DMS153 treated with DMSO at 0.1 percent for 48 hours (cell line): Measurements from ENCODE around the gene DNAAF5.

ENCODE experiments used
- DNase-seq: peaks from one replicate; lab custom pipeline; 2025; ENCODE audit not compliant: unreplicated experiment; lab: John Stamatoyannopoulos, UW

The DNAAF5 gene

DNA sequence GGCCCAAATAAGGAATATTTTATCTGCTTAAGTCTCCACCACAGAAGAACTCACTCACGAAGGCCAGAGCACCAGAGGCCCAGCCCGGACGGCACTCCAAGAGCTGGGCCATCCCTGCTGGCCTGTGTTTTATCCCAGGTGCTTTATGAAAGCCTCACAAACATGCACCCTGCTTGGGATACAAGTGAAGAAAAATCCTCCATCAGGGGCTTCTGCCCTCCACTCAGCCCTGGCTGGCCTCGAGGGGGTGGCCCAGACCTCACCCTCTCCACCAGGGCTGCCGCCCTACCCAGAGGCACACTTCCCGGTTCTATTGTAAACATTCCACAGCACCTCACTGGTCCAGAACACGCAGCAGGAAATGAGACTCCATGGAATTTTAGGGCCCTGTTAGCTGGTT, 19.8 kb upstream of the DNAAF5 start:
- DNase-seq: no peak

DNA sequence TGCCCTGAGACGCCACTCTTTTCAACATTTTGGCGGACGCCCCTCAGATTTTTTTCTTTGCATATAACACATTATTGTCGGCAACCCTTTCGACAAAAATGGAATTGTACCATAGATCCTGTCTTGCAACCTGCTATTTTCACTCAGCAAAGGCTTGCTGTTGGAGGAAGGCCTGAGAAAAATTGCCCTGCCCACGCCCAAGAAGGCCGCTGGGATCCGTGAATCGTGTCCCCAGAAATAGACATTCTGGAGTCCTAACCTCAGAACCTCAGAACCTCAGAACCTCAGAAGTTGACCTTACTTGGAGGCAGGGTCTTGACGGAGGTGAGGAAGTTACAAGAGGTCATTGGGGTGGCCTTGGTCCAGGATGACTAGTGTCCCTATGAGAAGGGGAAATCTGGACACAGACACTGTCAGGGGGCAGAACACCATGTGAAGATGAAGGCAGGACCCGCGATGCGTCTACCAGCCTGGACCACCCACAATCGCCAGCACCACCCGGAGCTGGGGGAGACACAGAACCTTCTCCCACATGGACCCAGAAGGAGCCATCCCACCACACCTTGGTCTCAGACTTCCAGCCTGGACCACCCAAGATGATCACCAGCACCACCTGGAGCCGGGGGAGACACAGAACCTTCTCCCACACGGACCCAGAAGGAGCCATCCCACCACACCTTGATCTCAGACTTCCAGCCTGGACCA, 19.1 kb upstream of the DNAAF5 start:
- no peak for DNase-seq

DNA sequence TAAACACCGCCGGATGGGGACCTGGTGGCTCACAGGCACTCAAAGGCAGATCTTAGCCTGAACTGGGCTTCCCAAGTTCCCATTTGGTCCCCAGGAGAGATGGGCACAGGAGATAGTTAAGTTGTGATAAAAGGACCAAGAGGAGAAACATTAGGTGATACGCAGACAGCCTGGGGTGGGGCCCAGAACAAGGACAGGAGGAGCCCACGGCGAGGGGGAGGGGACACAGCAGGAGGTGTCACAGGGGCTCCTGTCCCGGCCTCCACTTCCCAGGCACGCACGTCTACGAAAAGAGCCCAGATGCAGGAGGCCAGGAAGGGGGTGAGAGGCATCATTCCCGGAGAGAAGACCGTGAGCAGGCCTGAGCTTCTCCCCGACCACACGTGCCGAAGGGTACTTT, 16.3 kb upstream of the DNAAF5 start:
- no peak for DNase-seq

DNA sequence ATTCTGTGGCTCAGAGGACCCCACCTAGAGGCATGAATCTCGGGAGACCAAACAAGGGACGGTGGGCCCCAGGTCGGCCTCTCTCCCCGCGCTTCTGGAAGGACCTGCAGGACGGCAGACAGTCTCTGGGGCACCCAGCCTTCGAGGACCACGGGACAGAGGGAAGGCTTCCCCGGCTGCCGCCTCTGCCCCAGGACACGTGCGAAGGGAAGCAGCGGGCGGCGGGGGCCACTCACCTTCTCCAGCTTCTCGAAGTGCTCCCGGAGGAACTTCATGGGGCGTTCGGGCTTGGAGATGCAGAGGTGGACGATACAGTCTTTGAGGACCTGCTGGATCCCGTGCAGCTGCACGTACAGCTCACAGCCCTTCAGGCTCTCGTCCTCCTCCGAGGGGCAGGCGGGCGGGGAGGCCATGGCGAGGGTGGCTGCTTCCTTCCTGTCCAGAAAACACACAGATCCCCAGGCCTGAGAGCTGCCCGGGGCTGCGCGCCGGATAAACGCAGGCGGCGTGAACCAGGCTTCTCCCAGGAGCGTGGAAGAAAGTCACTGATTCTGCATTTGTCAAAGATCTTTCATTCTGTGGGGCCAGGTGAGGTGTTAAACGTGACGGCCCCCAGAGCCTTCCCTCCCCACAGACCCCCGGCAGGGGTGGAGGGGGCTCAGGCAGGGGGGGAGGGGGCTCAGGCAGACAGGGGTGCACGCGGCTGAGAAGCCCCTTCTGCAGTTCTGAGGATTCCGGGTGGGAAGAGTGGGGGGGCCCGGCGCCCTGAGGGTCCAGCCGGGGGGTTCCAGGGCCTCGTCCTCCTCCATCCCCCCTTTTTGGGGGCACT, 15.2 kb upstream of the DNAAF5 start:
- no peak for DNase-seq

DNA sequence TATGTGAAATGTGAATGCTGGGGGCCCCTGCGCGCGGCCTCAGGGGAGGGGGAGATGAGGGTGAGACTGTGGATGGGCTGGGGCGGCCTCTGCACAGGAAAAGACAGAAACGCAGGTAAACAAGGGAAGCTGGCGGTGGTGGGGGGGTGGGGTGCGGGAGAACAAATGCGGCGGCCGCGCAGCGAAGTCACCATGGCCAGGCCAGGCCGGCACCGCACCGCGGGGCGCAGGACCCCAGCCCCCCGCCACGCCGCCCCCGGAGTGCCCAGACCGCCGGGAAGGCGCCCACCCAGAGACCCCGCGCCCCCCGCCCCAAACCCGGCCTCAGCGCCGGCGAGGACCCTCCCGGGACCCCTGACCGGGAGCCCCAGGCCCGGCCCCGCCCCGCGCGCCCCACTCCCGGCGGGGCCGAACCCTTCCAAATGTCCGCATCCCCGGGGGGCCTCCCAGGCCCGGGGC, 14.5 kb upstream of the DNAAF5 start:
- DNase-seq: no peak

DNA sequence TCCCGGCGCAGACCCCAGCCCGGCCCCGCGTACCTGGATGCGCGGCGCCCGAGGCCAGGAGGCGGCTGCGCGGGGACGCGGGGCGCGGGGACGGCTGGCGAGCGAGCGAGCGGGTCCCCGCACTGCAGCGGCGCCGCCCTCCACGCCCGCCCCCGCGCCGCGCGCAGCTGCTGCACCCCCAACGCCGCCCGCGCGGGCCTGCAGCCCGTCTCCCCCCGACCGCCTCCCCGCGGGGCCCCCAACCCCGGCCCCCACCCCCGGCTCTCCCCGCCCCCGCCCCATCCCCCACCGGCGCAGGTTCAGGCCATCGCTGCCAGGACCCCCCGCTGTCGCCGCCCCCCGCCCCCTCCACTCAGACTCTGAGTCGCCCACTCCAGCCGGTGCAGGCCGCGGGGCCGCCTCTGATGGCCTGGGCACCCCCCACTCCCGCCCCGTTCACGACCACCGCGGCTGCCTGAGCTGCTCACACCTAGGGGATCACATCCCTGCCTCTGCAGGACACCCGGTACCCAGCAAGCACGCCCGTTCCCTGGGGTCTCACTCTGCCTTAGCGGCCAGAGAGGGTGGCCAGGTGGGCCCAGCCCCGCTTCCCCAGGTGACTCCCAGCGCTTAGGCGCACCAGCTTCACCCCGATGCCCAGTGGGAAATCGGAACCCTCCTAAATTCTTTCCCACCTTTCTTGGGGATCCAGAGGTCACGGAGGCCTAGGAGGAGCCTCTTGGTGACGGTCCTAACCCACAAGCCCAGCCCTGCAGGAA, 13.9 kb upstream of the DNAAF5 start:
- DNase-seq: no peak

DNA sequence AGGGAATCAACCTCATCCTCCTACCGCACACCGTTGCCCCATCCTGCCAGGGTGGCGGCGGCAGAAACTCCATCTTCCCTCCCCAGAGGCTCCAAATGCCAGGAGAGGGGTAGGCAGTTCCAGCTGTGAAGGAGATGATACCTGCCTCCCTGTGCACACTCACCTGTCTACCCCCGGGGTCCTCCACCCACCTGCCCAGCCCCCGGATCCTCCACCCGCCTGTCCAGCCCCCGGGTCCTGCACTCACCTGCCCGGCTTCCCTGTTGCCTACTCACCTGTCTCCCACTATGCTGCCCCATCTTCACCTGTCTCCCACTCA, 13.4 kb upstream of the DNAAF5 start:
- no peak for DNase-seq

DNA sequence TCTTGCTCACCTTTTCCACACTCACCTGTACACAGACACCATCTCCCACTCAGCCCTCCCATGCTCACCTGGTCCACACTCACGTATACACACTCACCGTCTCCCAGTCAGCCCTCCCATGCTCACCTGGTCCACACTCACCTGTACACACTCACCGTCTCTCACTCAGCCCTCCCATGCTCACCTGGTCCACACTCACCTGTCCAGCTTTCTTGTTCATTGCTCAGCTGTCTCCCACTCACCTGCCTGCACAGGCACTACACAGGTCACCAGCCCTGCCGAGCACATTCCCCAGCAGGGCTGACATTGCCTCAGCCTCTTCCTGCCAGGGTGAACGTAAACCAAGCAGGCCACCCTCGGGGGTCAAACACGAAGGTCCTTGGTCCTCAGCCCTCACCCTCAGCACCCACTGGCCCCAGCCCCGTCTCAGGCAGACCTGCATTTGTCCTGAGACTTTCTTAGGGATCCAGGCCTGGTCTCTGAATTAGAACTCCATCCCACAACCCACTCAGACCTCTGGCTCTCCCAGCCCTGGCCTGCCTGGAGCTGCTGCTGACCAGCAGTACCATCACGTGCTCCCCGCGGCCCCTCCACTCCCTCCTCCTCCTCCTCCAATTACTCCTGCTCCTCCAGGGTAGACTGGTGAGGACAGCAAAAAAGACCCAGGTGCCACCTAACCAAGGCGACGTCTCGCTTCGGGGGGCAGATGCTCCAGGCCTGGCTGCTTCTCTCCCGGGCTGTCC, 12.8 kb upstream of the DNAAF5 start:
- DNase-seq: no peak

DNA sequence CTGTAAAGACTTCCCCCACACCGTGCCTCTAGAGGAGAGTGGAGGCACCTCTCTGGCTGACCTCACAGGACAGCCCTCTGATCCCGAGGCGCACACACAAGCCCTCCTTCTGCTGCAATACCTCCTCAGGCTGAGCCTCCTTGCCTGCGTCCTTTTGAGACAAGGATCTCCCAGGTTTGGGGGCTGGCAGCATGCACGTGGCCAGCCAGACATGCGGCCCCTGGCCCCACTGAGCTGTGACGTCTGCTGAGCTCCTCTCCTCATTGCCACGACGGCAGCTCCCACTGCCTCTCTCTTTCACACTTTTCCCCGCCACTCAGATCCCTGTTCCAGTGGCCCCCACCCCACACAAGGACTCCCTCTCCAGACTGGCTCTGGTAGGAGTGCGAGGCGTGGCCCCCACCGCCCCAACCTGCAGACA, 12.2 kb upstream of the DNAAF5 start:
- DNase-seq: no peak

DNA sequence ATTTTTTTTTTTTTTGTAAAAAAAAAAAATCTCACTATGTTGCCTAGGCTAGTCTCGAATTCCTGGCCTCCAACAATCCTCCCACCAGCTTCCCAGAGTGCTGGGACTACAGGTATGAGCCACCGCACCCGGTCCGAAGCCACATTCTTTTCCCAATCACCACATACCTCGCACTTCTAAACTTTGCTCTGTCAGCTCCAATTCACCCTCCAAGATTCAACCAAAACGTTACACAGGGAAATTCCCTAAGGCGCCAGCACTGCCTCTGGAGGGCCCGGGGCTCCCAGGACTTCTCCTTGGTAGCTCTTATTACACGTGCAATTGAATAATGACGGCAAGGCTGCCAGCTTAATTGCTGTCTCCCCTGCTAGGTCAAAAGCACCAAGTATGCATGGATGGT, 10.3 kb upstream of the DNAAF5 start:
- DNase-seq: no peak

DNA sequence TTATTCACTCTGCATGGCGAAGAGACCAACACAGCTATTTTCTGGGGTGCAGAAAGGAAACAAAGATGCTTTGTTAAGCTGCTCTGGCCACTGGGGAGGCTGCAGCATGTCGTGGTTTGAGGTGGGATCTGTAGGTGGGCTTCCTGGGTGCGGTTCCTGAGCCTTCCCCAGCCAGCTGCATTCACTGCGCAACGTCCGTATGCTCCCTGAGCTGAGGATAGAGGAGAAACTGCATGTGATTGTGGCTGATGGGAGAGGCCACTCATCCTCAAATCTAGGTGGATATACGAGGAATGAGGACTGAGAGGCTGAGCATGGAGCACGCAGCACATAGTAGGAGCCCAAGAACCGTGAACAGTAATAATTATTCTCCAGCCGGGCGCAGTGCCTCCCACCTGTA, 9.9 kb upstream of the DNAAF5 start:
- no peak for DNase-seq

DNA sequence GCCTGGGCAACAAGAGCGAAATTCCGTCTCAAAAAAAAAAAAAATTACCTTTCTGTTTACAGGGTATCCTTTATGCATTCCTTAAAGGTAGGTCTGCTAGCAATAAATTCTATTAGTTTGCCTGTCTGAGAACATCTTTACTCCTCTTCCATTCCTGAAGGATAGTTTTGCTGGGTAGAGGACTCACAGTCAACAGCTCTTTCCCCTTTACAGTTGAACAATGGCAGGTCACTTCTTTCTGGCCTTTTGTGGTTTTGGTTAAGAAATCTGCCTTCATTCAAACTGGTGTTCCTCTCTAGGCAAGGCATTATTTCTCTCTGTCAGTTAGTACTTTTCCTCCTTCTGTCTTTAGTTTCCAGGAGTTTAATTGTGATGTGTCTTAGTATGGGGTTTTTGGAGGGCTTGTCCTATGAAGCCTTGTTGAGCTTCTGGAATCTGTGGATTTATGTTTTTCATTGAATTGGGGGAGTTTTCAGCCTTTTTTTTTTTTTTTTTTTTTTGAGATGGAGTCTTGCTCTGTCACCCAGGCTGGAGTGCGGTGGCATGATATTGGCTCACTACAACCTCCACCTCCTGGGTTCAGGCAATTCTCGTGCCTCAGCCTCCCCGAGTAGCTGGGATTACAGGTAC, 4.8 kb upstream of the DNAAF5 start:
- DNase-seq: no peak

DNA sequence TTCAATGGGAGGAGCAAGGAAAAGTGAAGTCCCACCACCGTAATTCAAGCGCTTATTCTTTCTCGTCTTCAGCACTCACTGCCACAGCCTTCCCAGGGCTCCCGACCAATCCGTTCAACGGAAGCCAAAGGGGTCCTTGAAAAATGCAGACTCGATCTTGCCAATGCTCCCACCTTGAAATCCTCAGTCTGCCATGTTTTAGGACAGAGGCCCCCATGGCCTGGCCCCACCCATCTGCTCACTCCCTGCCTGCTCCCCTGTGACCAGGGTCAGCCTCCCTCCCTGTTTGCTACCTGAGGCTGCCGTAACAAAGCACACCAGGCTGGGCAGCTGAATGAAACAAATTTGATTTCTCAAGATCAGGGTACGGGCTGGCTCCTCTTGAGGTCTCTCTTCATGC, 3.0 kb upstream of the DNAAF5 start:
- no peak for DNase-seq

DNA sequence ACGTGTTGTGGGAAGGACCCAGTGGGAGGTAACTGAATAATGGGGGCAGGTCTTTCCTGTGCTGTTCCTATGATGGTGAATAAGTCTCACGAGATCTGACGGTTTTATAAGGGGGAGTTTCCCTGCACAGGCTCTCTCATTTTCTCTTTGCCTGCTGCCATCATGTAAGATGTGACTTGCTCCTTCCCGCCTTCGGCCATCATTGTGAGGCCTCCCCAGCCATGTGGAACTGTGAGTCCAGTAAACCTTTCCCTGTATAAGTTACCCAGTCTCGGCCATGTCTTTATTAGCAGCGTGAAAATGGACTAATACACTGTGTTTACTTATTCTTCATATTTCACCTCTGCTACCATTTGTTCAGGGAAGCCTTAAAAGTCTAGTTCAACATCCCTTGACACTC, 2.2 kb upstream of the DNAAF5 start:
- DNase-seq: no peak

DNA sequence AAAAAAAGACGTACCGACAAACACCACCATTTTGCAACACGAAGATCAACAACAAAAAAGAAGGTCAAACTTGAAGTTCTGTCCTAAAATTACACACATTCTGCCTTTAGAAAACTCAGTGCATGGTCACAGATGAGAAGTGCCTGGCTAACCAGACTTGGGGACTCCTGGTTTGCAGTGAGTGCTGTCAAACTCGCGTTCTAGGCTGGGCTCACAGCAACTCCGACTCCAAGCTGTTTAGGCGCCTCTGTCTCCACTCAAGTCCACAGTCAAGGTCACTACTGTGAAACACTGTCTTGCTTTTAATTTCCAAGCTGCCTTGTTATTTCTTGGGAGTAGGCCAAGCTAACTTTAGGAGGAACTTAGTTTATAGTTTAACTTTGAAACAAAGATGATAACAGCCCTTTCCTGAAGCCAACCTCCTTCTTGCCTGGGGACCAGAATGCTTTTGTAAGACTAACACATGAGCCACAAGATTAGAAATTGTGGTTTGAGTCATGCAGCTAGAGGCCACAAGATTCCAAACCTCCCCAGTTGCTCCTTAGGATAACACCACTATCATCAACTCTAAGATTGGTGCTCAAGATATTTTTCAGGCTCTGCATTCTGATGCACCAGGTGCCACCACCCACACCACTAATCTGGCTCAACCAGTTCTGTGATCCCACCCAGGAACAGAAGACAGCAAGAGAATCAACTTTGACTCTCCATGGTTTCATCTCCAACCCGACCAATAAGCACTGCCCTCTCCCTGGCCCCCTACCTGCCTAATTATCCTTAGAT, 1.1 kb upstream of the DNAAF5 start:
- DNase-seq: no peak

DNA sequence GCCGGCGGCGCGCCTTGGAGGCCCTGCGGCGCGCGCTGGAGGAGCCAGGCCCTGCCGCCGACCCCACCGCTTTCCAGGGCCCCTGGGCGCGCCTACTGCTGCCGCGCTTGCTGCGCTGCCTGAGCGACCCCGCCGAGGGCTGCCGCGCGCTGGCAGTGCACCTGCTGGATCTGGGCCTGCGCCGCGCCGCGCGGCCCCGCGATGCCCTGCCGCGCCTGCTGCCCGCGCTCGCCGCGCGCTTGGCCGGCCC, 280 bp downstream of the DNAAF5 start:
- no peak for DNase-seq

DNA sequence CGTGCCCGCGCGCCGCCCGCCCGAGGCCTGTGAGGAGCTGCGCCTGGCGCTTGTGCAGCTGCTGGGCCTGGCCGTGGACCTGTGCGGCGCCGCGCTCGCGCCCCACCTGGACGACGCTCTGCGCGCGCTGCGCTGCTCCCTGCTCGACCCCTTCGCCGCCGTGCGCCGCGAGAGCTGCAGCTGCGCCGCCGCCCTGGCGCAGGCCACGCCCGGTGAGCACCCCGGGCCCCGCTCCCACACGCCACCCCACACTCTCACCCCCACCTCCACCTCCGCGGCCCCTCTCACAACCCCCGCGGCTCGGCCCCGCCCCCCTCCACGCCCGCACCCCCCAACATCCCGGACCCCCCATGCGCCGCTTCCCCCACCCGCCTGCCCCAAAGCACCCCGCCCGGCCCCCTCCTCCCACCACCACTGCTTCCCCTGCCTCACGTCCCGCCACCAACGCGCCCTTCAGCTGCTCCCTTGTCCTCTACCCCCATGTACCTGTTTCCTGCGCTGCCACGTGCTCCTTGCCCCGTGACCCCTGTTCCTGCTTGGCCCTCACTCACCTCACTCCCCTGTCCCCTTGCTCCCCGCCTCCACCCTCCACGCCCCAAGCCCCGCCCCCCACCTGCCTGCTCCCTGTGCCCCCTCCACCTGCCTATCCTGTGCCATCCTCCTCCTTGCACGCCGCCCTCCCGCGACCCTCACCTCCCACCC, 756 bp downstream of the DNAAF5 start, which contains the start of gene PRKAR1B:
Gene PRKAR1B, minus strand, starts transcription at position 178 of the 702 bp plus-strand sequence. CDS start 15,776 bp downstream, outside the sequence.
- DNase-seq: no peak

DNA sequence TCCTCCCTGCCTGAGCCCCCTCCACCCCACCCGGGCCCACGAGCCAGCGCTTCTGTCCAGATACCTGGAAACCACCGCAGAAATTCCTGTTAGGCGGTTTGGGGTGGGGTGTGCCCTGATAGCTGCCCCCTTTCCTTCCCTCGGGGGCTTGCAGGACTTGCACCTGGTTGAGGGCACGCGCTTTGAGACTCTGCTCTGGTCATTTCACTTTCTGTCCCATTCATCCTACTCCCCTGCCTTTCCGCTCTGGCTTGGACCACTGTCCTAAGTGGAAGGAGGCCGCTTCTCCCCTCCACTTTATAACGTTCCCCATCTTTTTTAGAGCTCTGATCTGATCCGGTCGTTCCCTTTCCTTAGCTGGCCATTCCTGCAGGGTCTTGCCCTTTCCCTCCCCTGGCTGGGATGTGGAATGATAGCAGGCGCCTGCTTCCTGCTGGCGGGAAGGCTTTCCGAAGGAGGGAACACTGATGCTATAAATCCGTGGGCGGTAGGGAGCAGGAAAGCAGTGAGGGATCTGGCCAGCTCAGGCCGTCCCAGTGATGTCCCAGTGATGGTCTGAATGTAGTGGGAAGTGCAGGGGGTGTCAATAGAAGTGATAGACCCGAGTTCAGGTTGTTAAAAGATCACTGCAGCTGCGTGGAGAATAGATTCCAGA, 1.4 kb downstream of the DNAAF5 start:
- DNase-seq: no peak

DNA sequence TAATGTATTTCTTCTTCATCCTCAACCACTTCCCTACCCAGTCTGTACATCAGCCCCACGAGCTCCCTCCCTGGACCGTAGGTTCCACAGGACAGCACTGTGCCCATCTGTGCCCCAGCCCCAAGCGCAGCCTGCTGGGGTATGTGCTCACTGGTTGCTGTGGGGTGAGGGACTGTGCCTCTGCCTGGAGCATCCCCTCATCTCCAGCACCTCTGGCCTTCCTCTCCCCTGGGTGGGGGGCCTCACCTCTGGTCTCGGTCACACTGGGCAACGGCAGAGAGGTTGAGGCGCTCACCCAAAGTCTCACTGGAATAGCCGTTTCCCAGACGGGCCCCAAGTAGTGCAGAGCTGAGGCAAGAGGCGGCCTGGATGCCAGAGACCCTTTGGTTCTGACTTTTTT, 2.1 kb downstream of the DNAAF5 start:
- DNase-seq: no peak
